ENCODE results near the gene HNMT. TPM values are rescaled to one million over a fixed set of nuclear protein-coding genes. Genes with fewer than 3 reads are reported as not detected.

Gene HNMT
- total and polyA plus RNA-seq, 2 of the 13 experiments (the other 11 are each of a cell fraction or from before 2014, with no cell fraction given) = 279 to 309 TPM

DNA sequence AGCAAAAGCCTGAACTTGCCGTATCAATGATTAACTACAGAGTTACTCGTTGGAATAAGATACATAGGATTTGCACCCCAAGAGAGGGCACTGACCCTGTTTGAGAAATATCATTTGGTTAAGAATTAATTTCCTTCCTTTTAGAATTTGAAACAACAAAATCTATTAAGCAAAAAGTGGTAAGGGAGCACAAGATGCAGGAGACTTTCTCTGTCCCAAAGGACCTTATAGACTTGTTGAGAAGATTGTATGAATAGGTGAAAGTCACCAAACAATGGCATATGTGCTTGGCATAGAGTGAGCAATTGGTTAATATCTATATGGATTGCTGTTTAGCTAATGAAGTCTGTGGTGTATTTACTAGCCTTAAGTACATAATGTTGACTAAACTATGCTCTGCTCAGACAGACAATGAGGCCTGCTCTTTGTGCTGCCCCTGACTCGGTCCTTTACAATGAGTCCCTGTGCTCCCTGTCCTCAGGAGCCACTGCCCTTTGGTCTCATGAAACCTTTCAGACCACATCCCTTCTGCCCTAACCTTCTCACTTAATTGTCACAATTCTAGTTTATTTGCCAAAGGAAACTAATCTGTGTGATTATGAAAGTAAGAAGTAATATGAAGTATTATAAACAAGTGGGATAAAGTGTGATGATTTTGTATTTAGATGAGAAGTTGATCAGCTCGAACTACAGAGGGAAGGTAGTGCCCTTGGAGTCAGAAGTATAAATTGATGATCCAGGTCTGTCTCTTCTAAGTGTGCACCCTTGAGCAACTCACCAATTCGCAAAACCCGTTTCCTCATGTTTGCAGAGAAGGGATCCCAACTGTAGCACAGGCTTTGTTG, 21.2 kb upstream of the HNMT start (continued):
- TF ChIP-seq, protein P1, sequence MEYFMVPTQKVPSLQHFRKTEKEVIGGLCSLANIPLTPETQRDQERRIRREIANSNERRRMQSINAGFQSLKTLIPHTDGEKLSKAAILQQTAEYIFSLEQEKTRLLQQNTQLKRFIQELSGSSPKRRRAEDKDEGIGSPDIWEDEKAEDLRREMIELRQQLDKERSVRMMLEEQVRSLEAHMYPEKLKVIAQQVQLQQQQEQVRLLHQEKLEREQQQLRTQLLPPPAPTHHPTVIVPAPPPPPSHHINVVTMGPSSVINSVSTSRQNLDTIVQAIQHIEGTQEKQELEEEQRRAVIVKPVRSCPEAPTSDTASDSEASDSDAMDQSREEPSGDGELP (IDR thresholded peaks at IDR 0.05; ENCODE audit: borderline replicate concordance, low read depth) = no peak
- TF ChIP-seq HNRNPUL1 (IDR thresholded peaks at IDR 0.05; ENCODE audit: low read depth, low read length) = peak; percentile 99
- no peak for TF ChIP-seq ARNT2 (CRISPR knock-in tag; IDR thresholded peaks at IDR 0.05; ENCODE audit: low read depth)
- TF ChIP-seq, protein P2, sequence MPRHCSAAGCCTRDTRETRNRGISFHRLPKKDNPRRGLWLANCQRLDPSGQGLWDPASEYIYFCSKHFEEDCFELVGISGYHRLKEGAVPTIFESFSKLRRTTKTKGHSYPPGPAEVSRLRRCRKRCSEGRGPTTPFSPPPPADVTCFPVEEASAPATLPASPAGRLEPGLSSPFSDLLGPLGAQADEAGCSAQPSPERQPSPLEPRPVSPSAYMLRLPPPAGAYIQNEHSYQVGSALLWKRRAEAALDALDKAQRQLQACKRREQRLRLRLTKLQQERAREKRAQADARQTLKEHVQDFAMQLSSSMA (CRISPR knock-in tag; IDR thresholded peaks at IDR 0.05) = no peak
- TF ChIP-seq ZNF780A (CRISPR knock-in tag; IDR thresholded peaks at IDR 0.05) = no peak; the same call in 1 of the 2 replicates
- peak; percentile 83 for TF ChIP-seq ZBTB38 (CRISPR knock-in tag; IDR thresholded peaks at IDR 0.05)
- TF ChIP-seq SRSF9 (IDR thresholded peaks at IDR 0.05; ENCODE audit: borderline replicate concordance, insufficient read depth, low read depth, low read length, poor library complexity, severe bottlenecking) = no peak
- TF ChIP-seq, protein P3, sequence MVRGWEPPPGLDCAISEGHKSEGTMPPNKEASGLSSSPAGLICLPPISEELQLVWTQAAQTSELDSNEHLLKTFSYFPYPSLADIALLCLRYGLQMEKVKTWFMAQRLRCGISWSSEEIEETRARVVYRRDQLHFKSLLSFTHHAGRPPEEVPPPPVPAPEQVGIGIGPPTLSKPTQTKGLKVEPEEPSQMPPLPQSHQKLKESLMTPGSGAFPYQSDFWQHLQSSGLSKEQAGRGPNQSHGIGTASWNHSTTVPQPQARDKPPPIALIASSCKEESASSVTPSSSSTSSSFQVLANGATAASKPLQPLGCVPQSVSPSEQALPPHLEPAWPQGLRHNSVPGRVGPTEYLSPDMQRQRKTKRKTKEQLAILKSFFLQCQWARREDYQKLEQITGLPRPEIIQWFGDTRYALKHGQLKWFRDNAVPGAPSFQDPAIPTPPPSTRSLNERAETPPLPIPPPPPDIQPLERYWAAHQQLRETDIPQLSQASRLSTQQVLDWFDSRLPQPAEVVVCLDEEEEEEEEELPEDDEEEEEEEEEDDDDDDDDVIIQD (CRISPR knock-in tag; IDR thresholded peaks at IDR 0.05; ENCODE audit: low read depth) = no peak; the same call in none of the 2 replicates
- TF ChIP-seq CENPX (CRISPR knock-in tag; IDR thresholded peaks at IDR 0.05) = no peak
- TF ChIP-seq PRMT3 (CRISPR knock-in tag; IDR thresholded peaks at IDR 0.05; ENCODE audit: borderline replicate concordance, low read depth) = no peak
- no peak for TF ChIP-seq CBX1 (IDR thresholded peaks at IDR 0.05; ENCODE audit: low read depth)
- TF ChIP-seq CREM (IDR thresholded peaks at IDR 0.05) = peak; percentile 93
- TF ChIP-seq CREM (CRISPR knock-in tag; IDR thresholded peaks at IDR 0.05) = no peak
- no peak for TF ChIP-seq MLXIP (CRISPR knock-in tag; IDR thresholded peaks at IDR 0.05; ENCODE audit: borderline replicate concordance)
- no peak for TF ChIP-seq SIN3B (IDR thresholded peaks at IDR 0.05; ENCODE audit: low read length)
- no peak for TF ChIP-seq XBP1 (CRISPR knock-in tag; IDR thresholded peaks at IDR 0.05)
- peak; percentile 61; the same call in 1 of the 2 replicates for TF ChIP-seq ZSCAN21 (CRISPR knock-in tag; IDR thresholded peaks at IDR 0.05; ENCODE audit: borderline replicate concordance)
- TF ChIP-seq, protein P4, sequence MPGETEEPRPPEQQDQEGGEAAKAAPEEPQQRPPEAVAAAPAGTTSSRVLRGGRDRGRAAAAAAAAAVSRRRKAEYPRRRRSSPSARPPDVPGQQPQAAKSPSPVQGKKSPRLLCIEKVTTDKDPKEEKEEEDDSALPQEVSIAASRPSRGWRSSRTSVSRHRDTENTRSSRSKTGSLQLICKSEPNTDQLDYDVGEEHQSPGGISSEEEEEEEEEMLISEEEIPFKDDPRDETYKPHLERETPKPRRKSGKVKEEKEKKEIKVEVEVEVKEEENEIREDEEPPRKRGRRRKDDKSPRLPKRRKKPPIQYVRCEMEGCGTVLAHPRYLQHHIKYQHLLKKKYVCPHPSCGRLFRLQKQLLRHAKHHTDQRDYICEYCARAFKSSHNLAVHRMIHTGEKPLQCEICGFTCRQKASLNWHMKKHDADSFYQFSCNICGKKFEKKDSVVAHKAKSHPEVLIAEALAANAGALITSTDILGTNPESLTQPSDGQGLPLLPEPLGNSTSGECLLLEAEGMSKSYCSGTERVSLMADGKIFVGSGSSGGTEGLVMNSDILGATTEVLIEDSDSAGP (CRISPR knock-in tag; IDR thresholded peaks at IDR 0.05; ENCODE audit: borderline replicate concordance) = peak; percentile 54; the same call in 1 of the 2 replicates
- TF ChIP-seq ZNF251 (CRISPR knock-in tag; IDR thresholded peaks at IDR 0.05) = no peak
- TF ChIP-seq RAD51 (IDR thresholded peaks at IDR 0.05; ENCODE audit: borderline replicate concordance) = no peak

Data from HepG2 (cell line).